Measurements from ENCODE around the gene DNA2. TPM values are rescaled to one million over a fixed set of nuclear protein-coding genes. Genes with fewer than 3 reads are reported as not detected.

Gene DNA2
- polyA plus RNA-seq, 1 of the 3 experiments (the other 2 are of a cell fraction), result 2.5 TPM

DNA sequence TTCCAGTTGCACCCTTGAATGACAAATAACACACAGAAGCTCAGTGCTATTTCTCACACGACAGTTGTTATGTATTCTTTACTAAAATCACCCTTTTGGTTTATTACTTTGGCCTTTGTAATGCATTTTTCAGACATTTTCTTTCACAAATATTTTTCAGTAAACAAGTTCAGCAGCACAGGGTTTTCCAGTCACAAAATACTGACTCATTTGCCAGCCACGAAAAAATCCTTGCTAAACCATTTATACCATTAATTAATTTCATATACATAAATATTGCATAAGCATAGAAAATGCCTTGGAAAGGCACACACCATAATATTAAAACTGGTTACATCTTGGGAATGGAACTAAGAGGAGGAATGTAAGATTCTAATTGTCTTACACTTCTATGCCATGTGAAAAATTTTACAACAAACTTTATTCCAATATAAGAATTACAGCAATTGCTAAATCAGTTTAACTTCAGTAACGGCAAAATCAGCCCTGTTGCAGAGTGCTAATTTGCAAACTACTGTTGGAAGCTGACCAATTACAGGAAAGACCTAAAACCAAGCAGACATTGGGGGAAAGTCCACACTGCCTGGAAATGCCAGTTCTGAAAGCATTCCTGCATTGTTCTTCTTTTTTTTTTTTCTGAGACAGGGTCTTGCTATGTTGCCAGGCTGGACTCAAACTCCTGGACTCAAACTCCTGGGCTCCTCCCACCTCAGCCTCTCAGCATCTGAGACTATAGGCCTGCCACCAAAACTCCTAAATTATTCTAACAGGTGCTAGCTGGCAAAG, 107.5 kb downstream of the DNA2 start:
- H3K4me2 ChIP-seq, result no peak overlapping the region
- H3K9me2 ChIP-seq, result no peaks in the 10 kb centered on the region
- CTCF ChIA-PET, result interaction anchor here (1.1 kb wide), 1 partner anchor 16 kb away, joined by 6 read pairs; no protein-coding TSS in a partner anchor
- no peaks in the 10 kb centered on the region for H3K27me3 ChIP-seq (ENCODE audit: insufficient read depth)
- POLR2A ChIA-PET, result no interaction called here
- H3K4me1 ChIP-seq (ENCODE audit: control insufficient read depth in 1 of 2, insufficient read depth in 2 of 2, low read depth in 1 of 2, low read length in 1 of 2), result no peaks in the 10 kb centered on the region
- H3F3A ChIP-seq (replicated peaks; ENCODE audit: insufficient read depth), result peaks cover 18% of the 10 kb centered on the region
- DNase-seq, result no peak
- no peak overlapping the region for H2AFZ ChIP-seq (ENCODE audit: low read depth)
- no peaks in the 10 kb centered on the region for H4K20me1 ChIP-seq (ENCODE audit: insufficient read depth)
- H3K9ac ChIP-seq, result no peak overlapping the region
- WGBS (ENCODE audit: low lambda C conversion rate), result 72% methylated on average over 3 of the region's 3 CpGs
- H3K4me3 ChIP-seq (ENCODE audit: low read depth in 2 of 2, low read length in 1 of 2), result no peak overlapping the region
- no peaks in the 10 kb centered on the region for H3K9me3 ChIP-seq
- no peaks in the 10 kb centered on the region for H3K79me2 ChIP-seq (ENCODE audit: insufficient read depth)
- H3K27ac ChIP-seq (ENCODE audit: low read depth in 2 of 2, low read length in 1 of 2), result no peak overlapping the region
- H3K36me3 ChIP-seq (replicated peaks in 1 of 2; ENCODE audit: control insufficient read depth in 1 of 2, insufficient read depth in 2 of 2, low read length in 1 of 2), result peaks cover 31 to 62% of the 10 kb centered on the region in 2 experiments
- TF ChIP-seq JUND (IDR thresholded peaks at IDR 0.05) (no peak), NRF1 (IDR thresholded peaks at IDR 0.05; ENCODE audit: low read depth, low read length) (no peak), RXRA (IDR thresholded peaks at IDR 0.05; ENCODE audit: borderline replicate concordance, low read depth) (no peak)

Small RNA genes lying within 50 kb of the gene (small RNA-seq; reads per million reads assigned to genes)
- 0 reads per million in 7 experiments for gene RF00019
- gene RNA5SP319, result 0 reads per million in 7 experiments

Other genes starting within 250 kb of the DNA2 start
- 0.08 and 0.12 TPM in 2 replicates for gene ATOH7, start 239.9 kb downstream of the DNA2 start, polyA plus RNA-seq (2012; rRNA removed)
- gene HNRNPH3, start 139.9 kb downstream of the DNA2 start, polyA plus RNA-seq (2012; rRNA removed), result 58.4 and 73.0 TPM in 2 replicates
- 0.94 and 1.4 TPM in 2 replicates for gene PBLD, start 139.0 kb downstream of the DNA2 start, polyA plus RNA-seq (2012; rRNA removed)
- 6.2 and 9.0 TPM in 2 replicates for gene RUFY2, start 64.7 kb downstream of the DNA2 start, polyA plus RNA-seq (2012; rRNA removed)
- 5.8 and 8.4 TPM in 2 replicates for gene SLC25A16, start 55.5 kb upstream of the DNA2 start, polyA plus RNA-seq (2012; rRNA removed)
- gene TET1, start 88.4 kb upstream of the DNA2 start, polyA plus RNA-seq (2012; rRNA removed), result 0.38 and 0.44 TPM in 2 replicates
- 25.7 and 27.5 TPM in 2 replicates for gene CCAR1, start 249.3 kb upstream of the DNA2 start, polyA plus RNA-seq (2012; rRNA removed)